GM20000 (cell line): ENCODE measurements around the gene METTL21C.

Experiments
- DNase-seq: peaks from one replicate; pipeline ENCODE4 v3.0.0; 2012; ENCODE audit warnings: low spot score
- TF ChIP-seq, protein P1 (sequence below): IDR thresholded peaks from 2 replicates; pipeline ENCODE4 v1.5.1; 2012; ENCODE audit warnings: mild to moderate bottlenecking, control low read depth; ENCODE audit errors: extremely low read depth, missing control alignments

METTL21C gene

DNA sequence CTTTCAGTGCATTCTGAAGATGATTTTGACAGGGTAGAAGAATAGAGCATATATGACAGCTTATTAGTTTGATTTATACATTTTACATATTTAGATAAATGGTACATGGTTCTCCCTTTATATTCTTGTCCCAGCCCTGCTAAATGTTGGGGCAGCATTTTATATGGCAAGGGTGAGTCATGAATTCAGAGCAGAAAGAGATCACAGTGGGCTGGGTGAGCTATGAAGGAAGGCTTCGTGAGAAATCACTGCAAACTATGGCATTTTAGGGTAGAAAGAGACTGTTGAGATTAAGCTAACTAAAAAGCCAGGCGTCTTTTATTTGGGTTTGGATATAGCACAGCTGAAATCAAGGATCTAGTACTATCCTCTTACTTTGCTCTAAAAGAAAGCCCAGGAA lies 23.9 kb upstream of the METTL21C start:
- DNase-seq = no peak
- TF ChIP-seq, protein P1, sequence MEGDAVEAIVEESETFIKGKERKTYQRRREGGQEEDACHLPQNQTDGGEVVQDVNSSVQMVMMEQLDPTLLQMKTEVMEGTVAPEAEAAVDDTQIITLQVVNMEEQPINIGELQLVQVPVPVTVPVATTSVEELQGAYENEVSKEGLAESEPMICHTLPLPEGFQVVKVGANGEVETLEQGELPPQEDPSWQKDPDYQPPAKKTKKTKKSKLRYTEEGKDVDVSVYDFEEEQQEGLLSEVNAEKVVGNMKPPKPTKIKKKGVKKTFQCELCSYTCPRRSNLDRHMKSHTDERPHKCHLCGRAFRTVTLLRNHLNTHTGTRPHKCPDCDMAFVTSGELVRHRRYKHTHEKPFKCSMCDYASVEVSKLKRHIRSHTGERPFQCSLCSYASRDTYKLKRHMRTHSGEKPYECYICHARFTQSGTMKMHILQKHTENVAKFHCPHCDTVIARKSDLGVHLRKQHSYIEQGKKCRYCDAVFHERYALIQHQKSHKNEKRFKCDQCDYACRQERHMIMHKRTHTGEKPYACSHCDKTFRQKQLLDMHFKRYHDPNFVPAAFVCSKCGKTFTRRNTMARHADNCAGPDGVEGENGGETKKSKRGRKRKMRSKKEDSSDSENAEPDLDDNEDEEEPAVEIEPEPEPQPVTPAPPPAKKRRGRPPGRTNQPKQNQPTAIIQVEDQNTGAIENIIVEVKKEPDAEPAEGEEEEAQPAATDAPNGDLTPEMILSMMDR = no peak

DNA sequence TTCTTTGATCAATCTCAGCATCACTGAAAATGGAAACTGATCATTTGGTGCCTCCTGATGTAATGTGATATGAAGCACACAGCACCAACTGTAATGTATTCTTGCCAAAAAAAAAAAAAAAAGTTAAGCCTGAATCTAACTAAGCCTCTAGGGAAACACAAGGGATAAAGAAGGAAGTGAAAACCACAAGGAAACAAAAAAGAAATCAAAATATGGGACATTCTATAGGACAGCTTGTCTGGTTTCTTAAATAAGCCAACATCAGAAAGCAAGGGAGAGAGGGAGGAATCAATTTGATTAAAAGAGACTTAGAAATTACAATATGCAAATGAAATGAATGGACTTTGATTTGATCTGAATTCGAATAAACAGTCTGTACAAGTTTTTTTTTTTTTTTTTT lies 20.6 kb upstream of the METTL21C start:
- TF ChIP-seq, protein P1 = no peak
- DNase-seq = no peak

- TF ChIP-seq, protein P1 = no peak
Observed at GRCh38 chr13:102710261-102710679, 15.4 kb upstream of the METTL21C start.

GRCh38 chr13:102709536-102709935 lies 14.7 kb upstream of the METTL21C start:
- no peak for DNase-seq
- TF ChIP-seq, protein P1 = no peak

More at GRCh38 chr13:102710261-102710679, 15.4 kb upstream of the METTL21C start:
- no peak for DNase-seq

DNA sequence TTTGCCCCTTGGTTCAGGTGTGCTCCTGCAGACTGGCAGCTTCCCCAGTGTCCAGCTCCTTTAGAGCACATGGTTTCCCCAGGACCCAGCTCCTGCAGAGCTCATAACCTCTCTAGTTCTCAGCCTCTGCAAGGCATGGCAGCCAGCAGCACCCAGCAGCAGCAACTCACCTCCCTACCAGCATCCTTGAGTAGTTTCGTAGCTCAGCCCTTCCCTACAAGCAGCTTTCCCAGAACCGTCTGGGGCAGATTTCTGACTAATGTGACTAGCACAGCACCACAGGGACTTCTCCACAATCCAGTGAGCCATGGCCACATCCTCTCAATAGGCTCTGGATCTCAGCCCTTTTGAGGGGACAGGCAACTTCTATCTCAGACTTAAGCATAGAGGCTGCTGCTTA lies 14.1 kb upstream of the METTL21C start:
- TF ChIP-seq, protein P1 = no peak
- DNase-seq = no peak

GRCh38 chr13:102708211-102708610 lies 13.4 kb upstream of the METTL21C start:
- no peak for DNase-seq
- TF ChIP-seq, protein P1 = no peak

DNA sequence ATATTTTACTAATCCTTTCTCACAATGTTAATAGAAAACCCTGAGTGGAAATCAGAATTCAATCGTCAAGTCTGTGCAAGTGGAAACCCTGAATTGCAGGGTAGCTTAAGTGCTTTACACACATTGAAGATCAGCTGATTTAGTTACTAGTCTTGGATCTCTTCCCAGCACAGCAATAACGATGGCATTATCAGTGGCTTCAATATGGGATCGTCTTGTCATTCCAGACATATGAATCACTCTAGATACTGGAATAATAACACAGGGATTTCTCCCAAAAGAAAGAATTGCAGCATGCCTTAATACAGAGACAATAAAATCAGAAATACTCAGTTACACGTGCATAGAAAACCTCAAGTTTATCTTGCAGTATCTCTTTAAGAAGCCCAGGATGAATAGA lies 12.6 kb upstream of the METTL21C start:
- TF ChIP-seq, protein P1 = no peak
- no peak for DNase-seq
